ENCODE measurements around the gene FBXO47.

DNA sequence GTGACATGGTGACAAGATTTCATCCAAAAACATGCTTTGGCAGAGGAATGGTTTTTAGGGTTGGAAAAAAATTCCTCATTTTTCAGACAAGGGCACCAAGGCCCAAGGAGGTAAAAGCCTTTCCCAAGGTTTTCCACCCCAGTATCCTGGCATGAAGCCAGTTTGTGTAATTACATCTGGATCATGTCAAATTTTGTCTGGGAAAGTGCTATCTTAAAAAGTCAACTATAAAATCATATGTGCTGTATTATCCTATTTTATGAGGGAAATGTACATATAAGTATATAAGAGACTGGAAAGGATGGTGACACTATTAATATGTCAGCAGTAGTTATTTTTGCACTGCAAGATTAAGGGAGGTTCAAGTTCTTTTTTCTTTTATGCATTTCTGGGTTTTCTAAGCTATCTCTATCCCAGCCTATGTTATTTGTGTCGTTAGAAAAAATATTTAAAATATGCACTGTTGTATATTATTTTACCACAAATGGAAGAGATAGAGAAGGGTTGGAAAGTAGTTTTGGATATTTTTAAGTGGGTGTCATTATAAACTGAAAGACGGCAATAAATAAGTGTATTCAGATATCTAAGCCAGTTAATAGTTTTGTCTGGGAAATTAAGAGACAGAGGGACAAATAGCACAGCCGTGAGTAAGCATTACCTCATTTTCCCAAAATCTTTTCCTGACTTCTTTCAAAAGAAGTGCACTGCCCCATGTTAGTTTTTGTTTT is 13.5 kb upstream of the FBXO47 start:
- no peak for TF ChIP-seq EZH2 (IDR thresholded peaks at IDR 0.05)
- no peak for TF ChIP-seq CTCF (IDR thresholded peaks at IDR 0.05)
- no peak for TF ChIP-seq EZH2phosphoT487 (IDR thresholded peaks at IDR 0.05)
